Suppressor macrophage treated with lipopolysaccharide for 1 hour (primary cell): ENCODE measurements around the gene TTC1.
"Not testable (repeated sequence)": the region's sequence is repeated elsewhere in the genome, so short reads cannot be mapped to it uniquely, and the experiment has no call there.

Experiments used
- DNase-seq, 3 donors: peaks; one replicate each; pipeline ENCODE4 v3.0.0-alpha.2; 2020 to 2022

TTC1 gene

GRCh38 chr5:160008877-160009590 lies at the start of gene TTC1:
TSS of gene TTC1 (plus strand) at chr5:160009139. CDS start at chr5:160010529, 1,390 bp downstream.
- DNase-seq, result peak; percentile 97 to 100 (median 100)

DNA sequence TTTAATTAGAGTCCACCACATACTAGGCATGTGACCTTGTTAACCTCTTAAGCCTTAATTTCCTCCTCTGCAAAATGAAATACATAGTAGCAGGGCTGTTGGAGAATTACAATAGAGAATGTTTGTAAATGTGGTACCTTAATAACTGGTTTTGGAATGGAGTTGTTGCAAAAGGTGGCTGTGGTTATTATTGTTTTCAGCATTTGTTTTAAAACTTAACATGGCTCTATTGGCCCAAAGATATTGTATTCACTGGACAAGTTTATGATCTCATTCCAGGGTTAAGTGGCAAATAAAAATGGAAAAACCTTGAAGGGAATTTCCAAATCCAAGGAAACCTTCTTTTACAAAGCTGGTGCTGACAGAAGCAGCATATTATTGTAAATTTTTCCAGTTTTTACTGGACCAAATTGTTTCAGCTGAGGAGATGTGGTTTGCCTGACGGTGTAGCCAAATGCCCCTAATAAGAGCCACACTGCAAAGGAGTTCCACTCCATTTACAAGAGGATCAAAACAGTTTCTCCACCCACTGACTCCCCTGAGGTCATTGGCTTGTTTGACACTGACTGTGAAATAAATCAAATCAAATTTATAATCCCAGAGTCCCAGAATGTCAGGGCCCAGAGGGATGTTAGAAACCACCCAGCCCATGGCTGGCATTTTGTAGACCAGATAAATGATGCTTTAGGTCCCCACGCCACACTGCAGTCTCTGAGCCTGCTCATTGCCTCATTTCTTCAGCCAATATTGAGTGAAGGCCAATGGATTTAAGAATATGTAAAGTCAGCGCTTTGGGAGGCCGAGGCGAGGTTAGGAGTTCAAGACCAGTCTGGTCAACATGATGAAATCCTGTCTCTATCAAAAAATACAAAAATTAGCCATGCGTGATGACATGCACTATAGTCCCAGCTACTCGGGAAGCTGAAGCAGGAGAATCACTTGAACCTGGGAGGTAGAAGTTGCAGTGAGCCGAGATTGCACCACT lies 47.5 kb upstream of the TTC1 start:
- no peak for DNase-seq

- no peak for DNase-seq
These were observed 46.7 kb upstream of the TTC1 start for GRCh38 chr5:159962214-159962613.

DNA sequence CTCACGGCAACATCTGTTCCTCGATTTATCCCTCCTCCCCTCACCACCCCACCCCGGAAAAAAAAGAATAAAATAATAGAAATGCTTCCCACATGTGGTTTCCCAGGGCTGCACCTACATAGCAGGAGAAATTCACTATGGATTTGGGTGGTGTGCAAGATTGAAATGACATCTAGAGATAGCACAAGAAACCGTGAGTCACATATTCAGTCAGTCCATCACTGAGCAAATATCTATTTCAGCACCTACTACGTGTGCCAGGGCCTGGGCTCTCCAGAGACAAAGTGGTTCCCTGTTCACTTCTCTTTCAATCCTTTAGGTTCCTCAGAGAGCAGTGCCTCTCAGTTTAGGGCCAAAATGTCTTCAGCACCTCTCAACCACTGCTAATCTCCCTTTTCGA lies 45.0 kb upstream of the TTC1 start:
- no peak for DNase-seq

- DNase-seq, result peak; percentile 49 to 73 (median 64)
These were observed 43.7 kb upstream of the TTC1 start for GRCh38 chr5:159965031-159965837.

GRCh38 chr5:159965838-159966128 lies 43.2 kb upstream of the TTC1 start:
- DNase-seq, result not testable (repeated sequence)

GRCh38 chr5:159969966-159970365 lies 39.0 kb upstream of the TTC1 start:
- DNase-seq, result no peak

GRCh38 chr5:159971038-159971437 lies 37.9 kb upstream of the TTC1 start:
- no peak for DNase-seq

DNA sequence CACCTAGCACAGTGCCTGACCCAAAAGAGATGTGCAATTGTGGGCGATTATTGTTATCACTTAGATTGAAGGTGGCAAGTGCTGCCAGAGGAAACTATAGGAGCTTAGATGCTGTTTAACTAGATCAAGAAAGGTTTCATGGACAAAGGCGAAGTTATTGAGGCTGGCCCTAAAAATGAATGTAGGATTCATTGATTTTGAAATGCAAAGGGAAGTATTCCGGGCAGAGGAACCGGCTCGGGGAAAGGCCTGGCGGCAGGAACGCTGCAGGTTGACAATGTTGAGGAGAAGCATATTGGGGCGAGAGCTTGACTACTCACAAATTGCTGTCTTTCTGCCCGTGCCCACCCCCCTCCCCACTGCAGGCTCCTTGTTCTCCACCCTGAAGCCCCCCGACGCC lies 37.4 kb upstream of the TTC1 start:
- no peak for DNase-seq

GRCh38 chr5:159971931-159972461 lies 36.9 kb upstream of the TTC1 start:
- peak in 2 of 3 donors; percentile 13 to 38 for DNase-seq

- peak in 2 of 3 donors; percentile 34 to 37 for DNase-seq
These were observed 36.2 kb upstream of the TTC1 start for GRCh38 chr5:159972538-159973362.

- DNase-seq, result peak in 2 of 3 donors; percentile 3 to 9
These were observed 33.4 kb upstream of the TTC1 start for GRCh38 chr5:159975462-159976019.

- DNase-seq, result no peak
These were observed 32.0 kb upstream of the TTC1 start for GRCh38 chr5:159976921-159977320.

GRCh38 chr5:159978358-159978757 lies 30.6 kb upstream of the TTC1 start:
- no peak for DNase-seq

DNA sequence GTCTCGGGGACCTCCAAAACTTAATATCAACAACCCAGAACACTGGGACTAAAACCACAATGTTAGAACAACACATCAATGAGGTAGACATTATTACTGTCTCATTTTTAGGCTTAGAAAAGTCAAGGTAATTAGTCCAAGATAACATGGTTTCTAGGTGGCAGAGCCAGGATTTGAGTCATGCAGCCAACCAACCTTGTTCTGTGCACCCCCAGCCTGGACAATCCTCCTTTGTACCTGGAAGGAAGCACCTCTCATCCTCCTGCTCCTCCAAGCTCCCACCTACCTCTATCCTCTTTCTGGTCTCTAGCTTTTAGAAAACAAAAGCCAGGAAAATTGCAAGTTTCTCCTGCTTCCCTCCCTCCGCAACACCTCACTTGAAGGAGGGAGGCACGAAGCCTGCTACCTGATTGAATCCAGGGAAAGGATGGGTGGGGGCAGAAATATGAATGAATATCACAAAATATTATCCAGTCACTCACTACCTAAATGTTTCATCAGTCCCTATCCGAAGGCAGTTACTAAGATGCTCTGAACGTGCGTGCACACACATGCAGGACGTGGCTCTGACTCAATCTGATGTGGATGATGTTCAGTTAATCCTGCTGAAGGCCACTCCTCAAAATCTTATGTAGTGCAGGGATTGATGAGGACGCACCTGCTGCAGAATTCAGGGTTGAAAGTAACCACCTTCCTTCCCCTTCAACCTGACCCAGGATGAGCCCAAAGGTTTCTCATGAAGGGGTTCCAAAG lies 26.3 kb upstream of the TTC1 start:
- DNase-seq, result no peak

DNA sequence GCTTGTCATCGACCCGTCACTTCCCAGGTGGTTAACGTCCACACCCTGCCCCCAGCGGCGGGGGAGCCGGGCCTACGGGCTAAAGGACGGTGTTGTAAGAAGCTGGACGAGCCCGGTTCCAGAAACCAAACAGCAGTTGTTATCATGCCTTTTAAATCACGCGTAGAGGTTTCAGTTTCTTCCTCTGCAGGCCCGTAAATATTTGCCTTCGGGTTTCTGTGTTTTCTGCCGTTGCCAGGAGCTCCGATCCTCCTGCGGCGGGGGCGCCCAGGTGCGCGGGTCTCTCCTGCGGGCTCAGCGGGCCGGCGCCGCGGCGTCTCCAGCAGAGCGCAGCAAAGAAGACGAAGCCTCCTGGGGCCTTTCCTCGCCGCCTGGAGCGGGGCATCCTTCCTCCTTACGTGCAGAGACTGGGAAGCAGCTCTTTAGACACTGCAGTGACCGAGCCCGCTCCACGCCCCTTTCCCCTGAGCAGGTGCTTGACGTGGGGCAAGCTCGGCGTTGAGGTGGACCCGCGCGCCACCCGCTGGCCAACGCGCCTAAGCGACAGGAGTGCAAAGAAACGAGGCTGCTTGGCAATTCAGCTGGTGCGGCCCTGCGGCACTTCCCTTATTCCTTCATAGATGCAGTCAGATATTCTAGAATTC lies 21.8 kb upstream of the TTC1 start:
- DNase-seq, result peak; percentile 58 to 82 (median 70)

DNA sequence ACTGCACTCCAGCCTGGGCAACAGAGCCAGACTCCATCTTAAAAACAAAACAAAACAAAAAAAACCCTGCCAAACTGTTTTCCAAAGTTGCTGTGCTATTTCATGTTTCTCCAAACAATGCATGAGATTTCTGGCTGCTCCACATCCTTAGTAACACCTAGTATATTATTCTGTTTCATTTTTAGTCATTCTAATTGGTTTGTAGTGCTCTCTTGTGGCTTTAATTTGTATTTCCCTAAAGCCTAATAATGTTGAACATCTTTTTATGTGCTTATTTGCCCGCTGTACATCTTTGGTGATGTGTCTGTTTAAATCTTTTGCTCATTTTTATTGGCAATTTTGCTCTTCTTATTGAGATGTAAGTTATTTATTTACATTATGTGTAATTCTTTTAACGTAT lies 18.4 kb upstream of the TTC1 start:
- DNase-seq, result no peak

GRCh38 chr5:159992566-159992965 lies 16.4 kb upstream of the TTC1 start:
- DNase-seq, result no peak

- DNase-seq, result no peak
These were observed 15.7 kb upstream of the TTC1 start for GRCh38 chr5:159993194-159993593.

DNA sequence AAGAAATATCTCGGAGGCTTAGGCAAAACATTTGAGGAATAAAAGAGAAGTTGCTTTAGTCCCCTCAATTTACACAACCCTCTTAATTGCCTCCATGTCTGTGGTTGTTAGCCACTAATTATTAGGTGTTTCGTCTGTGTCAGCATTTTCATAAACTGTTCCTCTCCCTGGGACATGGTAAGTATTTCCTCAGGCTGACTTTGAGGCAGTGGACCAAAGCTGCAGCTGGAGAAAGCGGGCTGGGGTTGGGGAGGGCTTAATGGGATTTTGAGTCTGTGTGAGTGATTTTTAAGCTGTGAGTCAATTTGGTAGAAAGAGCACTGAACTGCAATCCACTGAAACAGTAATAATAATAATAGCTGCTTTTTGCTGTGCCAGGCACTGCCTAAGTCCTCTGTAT lies 13.0 kb upstream of the TTC1 start:
- DNase-seq, result no peak
